HG03060 (cell line): Measurements from ENCODE around the gene RELN.

ENCODE experiments used
- ATAC-seq: cut with Tn5 transposase; IDR thresholded peaks from one replicate; pipeline ENCODE4 v1.9.1; 2021; ENCODE audit warnings: low read depth, moderate number of reproducible peaks; ENCODE audit not compliant: unreplicated experiment

The RELN gene

DNA sequence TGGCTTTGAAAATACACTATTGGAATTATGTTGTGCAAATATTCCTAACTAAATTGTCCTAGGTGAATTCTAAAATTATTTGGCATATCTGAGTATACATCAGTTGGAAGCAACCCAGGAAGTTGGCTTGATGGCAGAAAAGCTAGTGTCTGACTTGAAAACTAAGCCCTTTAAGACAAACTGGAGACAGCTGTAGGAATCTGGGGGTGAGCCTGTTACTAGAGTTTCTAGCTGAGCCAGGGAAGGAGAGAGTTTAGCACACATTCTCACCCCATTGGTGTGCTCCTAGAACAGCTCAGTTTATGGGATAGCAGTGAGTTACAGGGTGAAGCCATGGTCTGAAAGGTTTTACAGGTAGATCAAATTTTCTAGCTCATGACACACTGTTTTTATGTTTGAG, 333.2 kb downstream of the RELN start:
- ATAC-seq, result no peak

DNA sequence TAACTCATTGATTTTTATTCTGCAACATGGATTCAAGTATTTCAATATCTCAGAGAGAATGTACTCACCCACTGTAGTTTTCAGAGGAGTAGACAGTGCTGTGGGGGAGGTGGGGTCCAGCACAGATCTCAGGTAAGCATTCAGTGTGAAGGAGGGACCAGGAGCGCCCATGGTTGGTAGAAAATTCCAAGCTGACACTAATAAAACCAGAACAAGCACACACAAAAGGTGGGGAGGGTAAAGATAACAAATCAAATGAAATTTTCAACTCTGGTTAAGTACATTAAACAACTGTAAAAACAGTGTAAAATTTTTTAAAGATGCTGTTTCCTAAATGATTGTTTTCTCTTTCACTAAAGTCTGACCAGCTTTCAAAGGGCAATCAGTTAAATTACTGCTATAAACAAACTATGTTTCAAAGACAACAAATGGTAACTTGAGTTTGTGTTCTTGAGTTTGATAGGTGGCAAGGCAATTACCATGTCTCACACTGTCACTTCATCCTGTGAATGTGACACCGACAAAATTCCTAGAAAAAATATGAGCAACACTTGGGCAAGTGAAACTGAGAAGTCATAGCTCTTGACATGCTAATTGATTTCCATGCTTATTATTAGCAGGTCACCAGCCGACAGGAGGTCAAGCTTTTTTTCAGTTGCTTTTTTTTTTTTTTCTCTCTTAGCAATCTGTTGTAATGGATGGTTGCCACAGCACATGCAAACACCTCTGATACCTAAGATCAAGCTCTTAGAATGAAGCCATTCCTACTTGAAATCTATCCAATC, 337.7 kb downstream of the RELN start:
- ATAC-seq, result no peak

DNA sequence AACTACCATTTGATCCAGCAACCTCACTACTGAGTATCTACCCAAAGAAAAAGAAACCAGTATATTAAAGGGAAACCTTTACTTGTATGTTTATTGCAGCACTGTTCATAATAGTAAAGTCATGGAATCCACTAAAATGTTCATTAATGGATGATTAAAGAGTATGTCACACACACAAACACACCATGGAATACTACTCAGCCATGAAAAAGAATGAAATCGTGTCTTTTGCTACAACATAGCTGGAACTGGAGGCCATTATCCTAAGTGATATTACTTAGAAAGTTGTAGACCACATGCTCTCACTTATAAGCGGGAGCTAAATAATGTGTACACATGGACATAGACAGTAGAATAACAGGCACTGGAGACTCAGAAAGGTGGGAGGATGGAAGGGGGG, 340.4 kb downstream of the RELN start:
- ATAC-seq, result no peak

DNA sequence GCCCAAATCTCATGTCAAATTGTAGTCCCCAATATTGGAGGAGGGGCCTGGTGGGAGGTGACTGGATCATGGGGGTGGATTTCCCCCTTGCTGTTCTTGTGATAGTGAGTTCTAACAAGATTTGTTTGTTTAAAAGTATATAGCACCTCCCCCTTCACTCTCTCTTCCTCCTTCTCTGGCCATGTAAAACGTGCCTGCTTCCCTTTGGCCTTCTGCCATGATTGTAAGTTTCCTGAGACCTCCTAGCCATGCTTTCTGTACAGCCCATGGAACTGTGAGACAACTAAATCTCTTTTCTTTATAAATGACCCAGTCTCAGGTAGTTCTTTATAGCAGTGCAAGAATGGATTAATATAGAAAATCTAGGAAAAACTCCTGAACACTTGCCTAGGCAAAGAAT, 341.3 kb downstream of the RELN start:
- no peak for ATAC-seq

DNA sequence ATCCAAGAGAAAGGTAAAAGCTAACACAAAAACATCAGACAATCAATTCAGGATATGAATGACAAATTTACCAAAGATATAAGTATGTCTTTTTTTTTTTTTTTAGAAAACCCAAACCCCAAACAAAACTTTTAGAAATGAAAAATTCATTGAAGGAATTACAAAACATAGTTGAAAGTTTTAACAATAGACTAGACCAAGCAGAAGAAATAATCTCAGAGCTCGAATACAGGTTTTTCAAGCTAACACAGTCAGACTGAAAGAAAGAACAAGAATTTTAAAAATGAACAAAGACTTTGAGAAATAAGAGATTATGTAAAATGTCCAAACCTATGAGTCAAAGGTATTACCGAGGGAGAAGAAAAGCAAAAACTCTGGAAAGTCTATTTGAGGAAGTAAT, 345.1 kb downstream of the RELN start:
- ATAC-seq, result no peak

DNA sequence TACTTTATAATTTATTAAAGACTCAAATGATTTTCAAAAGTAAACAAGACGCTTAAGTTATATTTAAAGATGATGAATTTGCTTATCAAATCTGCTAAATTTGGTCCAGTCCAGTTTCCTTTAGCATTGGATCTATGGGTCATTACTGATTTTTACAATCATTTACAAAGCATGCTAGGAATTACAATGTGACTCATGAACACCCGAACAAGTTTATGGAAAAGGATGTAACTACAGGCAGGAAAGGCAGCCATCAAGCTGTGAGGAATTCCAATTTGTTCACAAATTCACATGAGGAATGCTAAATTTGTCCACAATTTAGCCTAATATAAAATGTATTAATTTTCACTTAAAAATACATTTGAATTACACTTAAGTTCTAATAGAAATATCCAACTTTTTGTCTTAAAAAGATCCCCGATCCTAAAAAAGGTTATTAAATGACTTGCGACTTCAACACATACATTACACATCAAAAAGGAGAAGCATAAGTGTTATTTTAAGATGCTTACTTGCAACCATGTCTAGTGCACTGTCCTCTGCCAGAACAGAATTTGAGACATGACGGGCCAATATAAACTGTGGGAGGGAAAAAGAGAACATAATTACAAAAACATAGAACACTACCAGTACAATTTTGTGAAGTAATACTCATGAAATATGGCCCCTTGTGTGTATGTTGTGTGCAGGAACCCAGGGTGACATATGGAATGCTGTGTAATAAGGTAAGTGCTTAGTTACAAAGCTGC, 349.3 kb downstream of the RELN start:
- ATAC-seq, result no peak

DNA sequence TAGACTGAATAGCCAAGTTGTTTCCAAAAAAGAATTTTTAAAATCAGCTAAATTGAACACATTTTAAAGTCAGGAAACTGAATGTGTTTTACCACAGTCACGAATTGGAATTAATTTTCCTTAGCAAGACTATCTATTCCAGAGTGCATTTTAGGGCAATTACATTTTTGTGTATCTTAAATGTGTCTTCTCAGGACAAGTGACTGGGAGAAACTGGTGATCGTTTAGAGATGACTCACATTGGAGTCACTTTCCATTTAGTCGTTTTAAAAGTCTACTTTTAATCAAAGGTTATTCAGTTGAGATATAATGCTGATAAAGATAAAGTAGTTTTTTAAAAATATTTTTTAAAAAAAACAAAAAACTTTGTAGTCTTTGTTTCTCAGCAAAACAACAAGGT, 351.7 kb downstream of the RELN start:
- no peak for ATAC-seq

DNA sequence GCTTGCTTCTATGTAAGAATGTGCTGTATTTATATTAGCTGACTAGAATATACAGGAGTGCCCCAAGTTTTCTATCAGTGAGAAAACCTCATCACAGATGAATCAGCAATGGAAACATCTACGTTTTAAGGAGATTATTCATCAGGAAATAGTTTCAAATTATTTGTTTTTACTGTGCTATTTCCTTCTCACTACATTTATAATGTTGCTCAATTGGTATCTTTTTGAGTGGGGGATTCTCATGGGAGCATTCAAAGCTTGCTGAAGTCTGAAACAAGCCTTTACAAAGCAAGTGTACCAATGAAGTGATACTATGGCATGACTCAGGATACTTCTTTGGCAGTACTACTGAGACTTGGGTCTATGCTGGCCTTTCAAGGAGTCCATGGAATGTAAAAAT, 352.4 kb downstream of the RELN start:
- ATAC-seq, result no peak

DNA sequence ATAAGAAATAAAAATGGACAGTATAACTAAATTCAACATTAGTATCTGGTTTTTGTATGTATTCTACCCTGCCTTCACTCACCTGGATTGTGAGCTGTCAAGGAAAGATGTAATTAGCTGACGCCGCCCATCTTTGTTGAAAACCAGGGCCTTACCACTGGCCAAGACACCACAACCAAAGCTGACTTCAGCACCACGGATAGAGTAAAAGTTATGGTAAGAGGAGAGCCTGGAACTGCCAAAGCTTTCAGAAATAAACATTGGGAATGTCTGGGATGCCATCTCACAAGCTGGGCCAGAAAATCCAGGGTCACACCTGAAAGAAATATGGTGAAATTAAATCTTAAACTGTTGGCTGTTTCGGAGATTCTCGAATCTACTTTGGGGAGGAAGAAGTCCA, 353.3 kb downstream of the RELN start:
- no peak for ATAC-seq

DNA sequence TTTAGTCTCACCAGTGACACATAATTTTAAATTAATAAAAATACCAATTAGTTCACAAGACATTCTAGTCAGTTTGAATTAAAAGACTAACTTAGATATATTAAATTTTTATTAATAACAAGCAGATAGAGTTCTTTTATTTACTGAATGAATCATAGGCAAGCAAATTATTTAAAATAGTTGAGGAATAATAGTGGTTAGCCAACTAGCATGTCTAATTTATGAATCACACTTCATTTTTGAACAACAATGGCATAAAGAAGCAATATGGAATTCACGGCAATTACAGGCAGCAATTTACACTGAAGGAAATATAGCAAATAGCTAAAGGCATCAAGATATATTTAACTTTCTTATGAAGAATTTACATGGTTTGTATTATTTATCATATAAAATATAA, 356.5 kb downstream of the RELN start:
- ATAC-seq, result no peak

DNA sequence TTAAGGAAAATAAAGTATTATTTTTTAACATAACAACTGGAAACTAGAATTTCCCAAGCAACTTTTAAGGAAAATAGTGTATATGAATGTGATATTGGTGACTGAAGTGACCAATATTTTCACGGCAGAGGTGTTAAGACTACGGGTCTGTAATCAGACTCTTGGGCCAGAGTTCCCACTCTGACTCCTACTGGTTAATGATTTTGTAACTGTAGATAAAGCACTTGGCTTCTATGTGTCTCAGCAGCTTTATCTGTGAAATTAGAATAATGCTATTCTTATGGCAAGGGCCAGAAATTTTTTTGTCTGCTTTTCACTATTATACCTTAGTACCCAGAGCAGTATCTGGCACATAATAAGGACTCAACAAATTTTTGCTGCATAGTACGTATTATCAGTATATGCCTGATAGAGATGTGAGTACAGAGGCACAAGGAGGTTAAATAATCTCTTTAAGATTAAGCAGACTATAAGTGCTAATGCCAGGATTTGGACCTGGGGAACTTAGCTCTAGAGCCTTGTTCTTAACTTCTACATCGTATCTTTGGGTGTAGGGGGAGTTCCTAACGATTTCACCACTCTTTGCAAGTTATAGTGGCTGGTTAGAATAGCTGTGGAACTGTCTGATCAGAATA, 357.3 kb downstream of the RELN start:
- no peak for ATAC-seq

DNA sequence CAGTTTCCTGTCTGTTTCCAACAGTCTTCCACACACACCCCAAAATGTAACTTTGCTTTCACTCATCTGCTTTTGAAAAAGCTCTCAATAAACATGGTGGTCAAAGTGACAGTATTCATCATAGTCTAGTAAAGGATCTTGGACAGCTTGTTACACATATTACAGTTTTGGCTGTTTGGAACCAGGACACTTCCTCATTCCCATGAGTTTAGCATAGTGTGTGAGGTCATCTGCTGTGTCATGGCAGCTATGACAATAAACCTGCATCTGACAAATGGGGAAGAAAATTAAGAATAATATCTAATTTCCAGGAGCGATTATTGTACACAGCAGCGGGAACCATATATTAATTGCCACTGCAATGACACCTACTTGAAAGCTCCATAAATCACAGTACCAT, 359.1 kb downstream of the RELN start:
- ATAC-seq, result no peak

DNA sequence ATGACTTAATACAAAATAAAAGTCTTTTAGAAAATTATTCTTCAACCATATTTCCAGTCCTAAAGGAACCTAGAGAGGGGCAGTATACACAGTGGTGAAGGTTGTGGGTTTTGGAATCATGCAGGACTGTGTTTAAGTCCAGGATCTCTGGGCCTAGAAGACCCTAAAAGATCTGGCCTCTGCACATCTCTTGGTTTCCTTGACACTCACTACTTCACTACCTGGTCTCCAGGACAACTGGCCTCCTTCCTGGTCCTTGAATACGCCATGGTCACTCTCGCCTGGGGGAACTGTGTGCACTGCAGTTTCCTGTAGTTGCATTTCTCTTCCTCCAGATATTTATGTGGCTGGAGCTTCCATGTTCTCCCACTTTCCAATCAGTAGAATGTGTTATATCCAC, 360.7 kb downstream of the RELN start:
- ATAC-seq, result no peak

DNA sequence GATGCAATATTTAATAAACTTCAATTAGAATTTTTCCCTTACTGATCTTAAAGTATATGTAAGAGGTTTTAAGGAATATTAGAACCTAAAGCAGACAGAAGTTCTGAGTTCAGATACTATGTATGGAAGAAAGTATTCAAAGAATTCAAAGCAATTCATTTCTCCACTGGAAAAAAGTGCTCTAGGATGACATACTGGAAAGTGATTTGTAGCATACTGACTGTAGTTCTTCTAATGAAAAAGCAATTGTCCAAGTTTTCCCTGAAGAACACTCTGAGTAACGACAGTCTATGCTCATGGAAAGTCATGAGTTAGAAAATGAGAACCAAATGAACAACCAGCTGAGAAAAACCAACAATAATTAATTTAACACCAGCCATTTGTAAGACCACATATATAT, 362.7 kb downstream of the RELN start:
- no peak for ATAC-seq

DNA sequence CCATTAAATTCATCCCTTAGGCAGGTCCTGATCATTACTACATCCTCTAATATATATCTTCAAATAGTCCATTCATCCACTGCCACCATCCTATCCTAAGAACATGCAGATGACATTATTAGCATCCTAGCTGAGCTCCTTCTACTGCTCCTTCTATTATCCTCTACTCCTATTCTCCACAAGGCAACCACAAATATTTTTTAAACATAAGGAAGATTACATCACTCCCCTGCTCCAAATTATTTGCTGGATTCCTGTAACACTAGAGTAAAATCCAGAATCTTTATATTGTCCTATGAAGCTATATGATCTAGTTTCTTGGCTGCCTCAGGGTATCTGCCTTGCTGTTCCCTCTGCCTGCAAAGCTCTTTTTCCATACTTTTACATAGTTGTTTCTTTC, 367.2 kb downstream of the RELN start:
- ATAC-seq, result no peak

DNA sequence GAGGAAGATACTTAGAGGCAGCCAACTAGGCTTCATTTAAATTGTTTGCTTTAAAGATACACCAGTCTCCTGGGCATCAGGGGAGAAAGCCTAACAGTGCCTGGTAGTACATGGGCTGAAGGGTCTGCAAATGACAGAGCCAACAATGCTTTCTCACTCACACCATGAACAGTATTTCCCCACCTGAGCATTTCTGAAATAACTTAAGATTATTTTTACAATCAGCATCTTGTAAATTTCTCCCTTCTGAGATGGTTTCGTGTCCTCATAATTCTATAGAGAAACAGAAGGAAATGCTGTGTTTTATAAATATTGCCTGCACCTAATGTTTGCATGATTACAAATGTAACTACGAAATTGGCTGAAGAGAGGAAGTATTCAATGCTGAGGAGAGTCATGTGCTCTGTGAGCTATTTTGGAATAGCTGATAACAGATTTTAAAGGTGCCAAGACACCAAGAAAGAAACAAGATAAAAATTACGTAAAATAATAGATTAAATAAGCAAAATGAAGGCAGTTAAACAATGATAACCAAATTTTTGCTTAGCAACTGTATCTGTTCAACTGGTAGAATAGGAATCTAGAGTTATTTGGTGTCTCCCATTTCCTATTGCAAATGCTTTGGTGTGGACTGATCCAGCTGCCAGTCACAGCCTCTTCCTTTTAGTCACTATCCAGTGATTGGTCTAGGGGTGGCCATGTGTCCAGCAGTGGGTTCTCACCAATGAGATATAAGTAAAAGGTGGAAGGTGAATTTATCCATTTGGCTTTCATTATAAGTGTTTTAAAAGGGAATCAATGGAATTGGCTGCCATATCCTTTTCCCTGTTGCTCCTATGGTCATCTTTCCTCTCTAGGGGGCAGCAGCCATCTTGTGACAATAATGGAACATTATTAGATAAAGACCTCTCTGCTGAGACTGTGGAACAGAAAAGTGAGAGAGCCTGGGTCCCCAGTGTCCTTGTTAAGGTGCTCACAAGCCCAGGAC, 375.5 kb downstream of the RELN start:
- no peak for ATAC-seq

DNA sequence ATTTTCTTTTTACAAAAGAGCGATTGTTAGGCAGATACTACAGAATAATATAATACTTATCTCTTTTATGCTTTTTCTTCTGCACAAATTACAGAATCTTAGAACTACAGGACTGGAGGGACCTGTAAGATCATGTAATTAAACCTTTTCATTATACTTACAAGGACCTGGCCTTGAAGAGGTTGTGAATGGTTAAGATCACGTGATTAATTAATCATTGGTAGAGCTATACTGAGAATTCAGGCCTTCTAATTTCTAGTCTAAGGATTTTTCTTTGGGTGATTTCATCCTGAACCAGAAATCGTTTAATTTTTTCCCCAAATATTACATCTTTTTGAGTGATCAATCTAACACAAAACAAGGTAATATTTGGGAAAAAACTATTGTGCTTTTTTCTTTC, 379.7 kb downstream of the RELN start:
- ATAC-seq, result no peak

DNA sequence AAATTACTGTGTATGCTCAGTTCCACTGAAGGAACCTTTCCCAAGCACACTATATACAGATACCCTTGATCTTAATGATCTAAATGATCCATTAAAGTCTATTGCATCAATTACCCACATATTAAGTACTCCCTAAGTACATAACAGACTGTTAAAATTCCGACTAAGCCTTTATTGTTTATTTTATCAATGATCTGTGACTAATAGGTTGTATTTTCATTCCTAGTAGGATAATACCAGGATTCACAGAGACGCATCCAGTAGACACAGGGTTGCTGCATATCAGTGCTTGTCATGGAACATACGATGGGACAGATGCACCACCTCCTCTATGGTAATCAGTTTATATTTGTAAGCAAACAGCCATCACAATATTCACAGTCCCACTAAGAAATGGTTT, 383.8 kb downstream of the RELN start:
- no peak for ATAC-seq

DNA sequence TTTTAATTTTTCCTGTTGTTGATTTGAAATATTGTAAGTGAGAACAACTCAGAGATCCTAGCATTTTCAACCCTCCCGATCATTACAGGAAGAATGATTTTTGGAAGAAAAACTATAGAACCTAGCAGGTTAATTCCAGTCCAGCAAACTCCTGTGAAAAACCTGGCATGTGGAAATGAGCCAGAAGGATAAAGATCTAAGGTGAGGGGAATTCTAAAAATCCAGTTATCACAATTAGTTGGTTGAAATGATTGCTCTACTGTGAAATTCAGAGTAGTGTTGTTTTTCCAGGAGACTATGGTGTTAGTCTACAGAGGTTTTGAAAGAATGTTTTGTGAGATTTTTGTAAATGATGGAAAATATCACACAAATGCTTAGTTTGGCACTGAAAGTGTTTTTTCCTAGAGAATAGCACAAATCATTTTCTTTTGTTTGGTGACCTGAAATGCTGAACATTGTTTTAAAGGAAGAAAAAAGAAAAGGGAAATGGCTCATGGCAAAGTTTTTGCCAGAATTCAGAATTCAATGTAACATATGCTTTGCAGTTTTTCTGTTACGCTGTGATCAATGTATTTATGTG, 391.0 kb downstream of the RELN start:
- ATAC-seq, result no peak

DNA sequence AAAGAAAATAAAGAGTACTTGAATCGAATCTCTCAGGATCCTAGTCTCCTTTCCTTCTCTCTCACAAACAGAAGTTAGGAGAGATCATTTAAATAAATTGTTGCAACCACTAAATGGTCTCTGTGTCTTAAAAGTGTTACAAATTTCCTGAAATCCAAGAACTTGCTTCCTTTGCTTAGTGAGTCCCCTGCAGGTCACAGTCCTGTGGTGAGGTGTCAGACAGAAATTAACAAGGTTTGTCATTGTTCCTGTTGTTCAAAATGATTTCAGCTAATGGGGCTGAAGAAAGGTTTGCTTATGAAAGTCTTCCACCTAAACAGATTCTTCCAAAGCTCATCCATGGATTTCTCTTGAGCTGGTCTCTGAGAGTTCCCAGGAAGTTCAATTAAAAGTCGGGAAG, 391.9 kb downstream of the RELN start:
- no peak for ATAC-seq
